T-cell (primary cell): ENCODE results near the gene FGF4. TPM values are rescaled to one million over a fixed set of nuclear protein-coding genes. Genes with fewer than 3 reads are reported as not detected.

ENCODE experiments used
- ATAC-seq, 4 experiments: fragments of 200-7000 bp in 3 of 4; fragments of 150-1000 bp in 1 of 4; cut with Tn5 transposase; replicated peaks in 1 of 4; 1 replicate in 3 of 4; 2 replicates in 1 of 4; pipeline ENCODE4 v1.10.0; 2021; ENCODE audit warnings: moderate library complexity in 3 of 4, mild to moderate bottlenecking in 2 of 4, moderate number of reproducible peaks in 1 of 4
- CTCF ChIA-PET, 2 donors: fragments of 300-600 bp; sonication (Branson Sonifier 250); formaldehyde crosslinking; loops; one replicate each; lab custom pipeline; 2022; ENCODE audit warnings: antibody characterized with exemption in 2 of 2; lab: Charles Lee
- POLR2A ChIA-PET, 2 donors: fragments of 300-600 bp; sonication (Branson Sonifier 250); formaldehyde crosslinking; loops; one replicate each; lab custom pipeline; 2022; ENCODE audit warnings: antibody characterized with exemption in 2 of 2; lab: Charles Lee
- DNase-seq, 35 experiments: peaks; one replicate each; pipeline versions ENCODE4 v3.0.0 to v3.0.0-alpha.2; 2013 to 2023
- H3K27ac ChIP-seq: one replicate; pipeline ENCODE4 v1.5.1; 2013; ENCODE audit warnings: low read length
- H3K27me3 ChIP-seq, 2 experiments: replicated peaks in 1 of 2; 1 replicate in 1 of 2; 2 replicates in 1 of 2; pipeline versions ENCODE4 v1.6.1 to v1.7.0; 2013; ENCODE audit warnings: low read length in 1 of 2, mixed read lengths in 1 of 2; ENCODE audit not compliant: control insufficient read depth in 2 of 2, insufficient read depth in 2 of 2; ENCODE audit errors: extremely low read depth in 1 of 2
- H3K36me3 ChIP-seq, 2 donors: 1 replicate in 1 of 2; 2 replicates in 1 of 2; pipeline versions ENCODE4 v1.6.1 to v1.7.0; 2013; ENCODE audit warnings: low read length in 1 of 2; ENCODE audit not compliant: control insufficient read depth in 2 of 2, insufficient read depth in 1 of 2; ENCODE audit errors: extremely low read depth in 1 of 2
- H3K4me1 ChIP-seq, 2 experiments: 1 replicate in 1 of 2; 2 replicates in 1 of 2; pipeline versions ENCODE4 v1.6.1 to v1.7.0; 2013; ENCODE audit warnings: low read length in 2 of 2, mixed read lengths in 1 of 2; ENCODE audit not compliant: insufficient read depth in 2 of 2, control insufficient read depth in 1 of 2; ENCODE audit errors: extremely low read depth in 1 of 2
- H3K4me3 ChIP-seq, 2 donors: 1 replicate in 1 of 2; 2 replicates in 1 of 2; pipeline versions ENCODE4 v1.5.1 to v1.7.0; 2013; ENCODE audit warnings: mild to moderate bottlenecking in 2 of 2, low read length in 1 of 2, moderate library complexity in 1 of 2; ENCODE audit not compliant: control insufficient read depth in 1 of 2; ENCODE audit errors: extremely low read depth in 1 of 2
- H3K9me3 ChIP-seq: 2 replicates; pipeline ENCODE4 v1.7.0; 2013
- H3K27ac Mint-ChIP-seq, 2 donors: one replicate each; pipeline ENCODE4 v1.8.0; 2020 to 2021; ENCODE audit warnings: mild to moderate bottlenecking in 2 of 2, mixed read lengths in 2 of 2
- H3K27me3 Mint-ChIP-seq, 2 donors: one replicate each; pipeline ENCODE4 v1.8.0; 2021 to 2022; ENCODE audit warnings: mixed read lengths in 2 of 2
- H3K36me3 Mint-ChIP-seq: one replicate; pipeline ENCODE4 v1.8.0; 2021; ENCODE audit warnings: mixed read lengths
- H3K4me1 Mint-ChIP-seq, 3 donors: one replicate each; pipeline ENCODE4 v1.8.0; 2020 to 2022; ENCODE audit warnings: mixed read lengths in 3 of 3, mild to moderate bottlenecking in 1 of 3
- H3K4me3 Mint-ChIP-seq, 3 donors: one replicate each; pipeline ENCODE4 v1.8.0; 2020 to 2022; ENCODE audit warnings: mild to moderate bottlenecking in 3 of 3, mixed read lengths in 3 of 3, moderate library complexity in 3 of 3
- H3K9me3 Mint-ChIP-seq, 3 donors: one replicate each; pipeline ENCODE4 v1.8.0; 2020 to 2022; ENCODE audit warnings: mixed read lengths in 3 of 3
- WGBS: methylation state at CpG from one replicate; pipeline ENCODE4 v1.1.5; 2013; ENCODE audit warnings: missing lambda C conversion rate; ENCODE audit not compliant: insufficient coverage; 5-methylcytosine and 5-hydroxymethylcytosine counted together
- total RNA-seq, 35 experiments: library from RNA in 6 of 35; stranded (reverse) in 6 of 35; fragments of 120-200 nt in 1 of 35; gene quantifications; one replicate each; pipeline versions ENCODE4 v1.2.1 to v1.2.4 and lab custom pipeline; 2013 to 2026

The FGF4 gene
- total RNA-seq, 5 donors from 2014 or later (not counting 1 experiment from before 2014, with no cell fraction given): not detected

DNA sequence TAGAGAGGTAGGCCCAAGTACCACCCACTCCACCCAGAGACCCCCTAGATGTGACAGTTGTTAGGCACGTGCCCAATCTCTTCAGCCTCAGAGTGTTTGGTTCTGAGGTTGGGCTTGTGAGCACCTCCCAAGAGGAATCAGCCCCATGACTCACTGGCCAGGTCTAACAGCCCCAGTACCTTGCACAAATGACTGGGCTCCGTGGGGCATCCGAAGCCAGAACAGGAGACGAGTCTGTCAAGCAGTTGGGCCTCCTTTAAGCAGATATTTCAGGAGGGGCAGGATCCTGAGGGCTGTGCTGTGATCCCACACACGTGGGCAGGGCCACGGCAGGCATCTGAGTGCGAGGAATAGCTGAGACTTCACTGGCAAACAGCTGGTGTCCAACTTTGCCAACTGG is 42.2 kb downstream of the FGF4 start:
- Mint-ChIP-seq H3K4me3 (no peak overlapping the region), H3K4me1 (no peaks in the 10 kb centered on the region), H3K36me3 (no peaks in the 10 kb centered on the region), H3K27me3 (peaks cover 18 to 29% of the 10 kb centered on the region in 2 donors), H3K27ac (no peak overlapping the region), H3K9me3 (peaks cover 0 to 12% (median 5%) of the 10 kb centered on the region in 3 donors)
- Histone ChIP-seq H3K4me1 (no peaks in the 10 kb centered on the region), H3K9me3 (no peaks in the 10 kb centered on the region), H3K27ac (no peak overlapping the region), H3K27me3 (peaks cover 0 to 54% of the 10 kb centered on the region in 2 experiments), H3K4me3 (no peak overlapping the region), H3K36me3 (no peaks in the 10 kb centered on the region)
- no peak for ATAC-seq
- WGBS: 74% methylated on average over 6 of the region's 7 CpGs
- ChIA-PET POLR2A (no interaction called here), CTCF (no interaction called here)
- DNase-seq: no peak

DNA sequence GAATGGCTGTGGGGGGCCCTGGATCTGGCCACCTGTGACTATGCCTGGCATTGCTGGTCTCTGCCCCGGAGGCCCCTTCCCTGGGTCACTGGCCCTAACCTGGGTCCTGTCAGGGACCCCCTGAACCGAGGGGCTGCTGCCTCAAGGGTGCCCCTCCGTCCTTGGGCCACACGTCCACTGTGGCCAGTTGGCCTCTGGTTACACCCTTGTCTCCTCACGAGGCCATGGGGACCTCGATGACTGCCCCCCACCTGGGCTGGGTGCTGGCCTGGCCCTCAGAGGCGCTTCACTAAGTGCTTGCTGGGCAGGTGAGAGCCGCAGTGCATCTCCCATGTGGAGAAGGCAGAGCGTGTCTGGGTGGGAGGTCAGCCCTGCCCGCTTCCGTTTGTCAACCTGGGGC is 44.0 kb downstream of the FGF4 start:
- H3K27ac Mint-ChIP-seq: no peak overlapping the region
- POLR2A ChIA-PET: no interaction called here
- no peaks in the 10 kb centered on the region for H3K4me1 Mint-ChIP-seq
- peaks cover under 1 to 70% of the 10 kb centered on the region in 2 experiments for H3K27me3 ChIP-seq
- H3K36me3 Mint-ChIP-seq: no peaks in the 10 kb centered on the region
- H3K36me3 ChIP-seq: no peaks in the 10 kb centered on the region
- ATAC-seq: no peak
- H3K27me3 Mint-ChIP-seq: peaks cover 23 to 45% of the 10 kb centered on the region in 2 donors
- WGBS: 73% methylated on average over 10 of the region's 11 CpGs
- peaks cover 0 to 8% (median 0%) of the 10 kb centered on the region in 3 donors for H3K9me3 Mint-ChIP-seq
- no peak for DNase-seq
- no peaks in the 10 kb centered on the region for H3K4me1 ChIP-seq
- CTCF ChIA-PET: no interaction called here
- H3K27ac ChIP-seq: no peak overlapping the region
- no peak overlapping the region for H3K4me3 Mint-ChIP-seq
- H3K4me3 ChIP-seq: no peak overlapping the region
- no peaks in the 10 kb centered on the region for H3K9me3 ChIP-seq

DNA sequence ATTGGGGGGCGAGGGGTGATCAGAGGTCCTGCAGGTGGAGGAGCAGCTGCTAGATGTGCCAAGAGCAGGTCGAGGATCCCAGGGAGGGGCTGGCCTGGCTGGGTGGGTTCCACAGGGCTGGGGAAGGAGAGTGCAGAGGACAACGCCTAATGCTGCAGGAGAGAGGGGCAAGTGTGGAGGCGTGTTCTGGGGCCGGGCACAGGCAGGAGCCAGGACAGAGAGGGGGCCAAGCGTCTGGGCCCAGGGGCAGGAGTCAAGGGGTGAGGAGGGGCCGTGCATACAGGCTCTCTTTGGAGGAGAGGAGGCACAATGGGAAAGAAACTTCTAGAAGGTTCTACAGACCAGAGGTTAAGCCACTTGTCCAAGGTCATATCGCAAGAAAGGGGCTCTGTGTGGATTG is 44.6 kb downstream of the FGF4 start:
- WGBS: 78% methylated on average over 8 of the region's 8 CpGs
- Histone ChIP-seq H3K27me3 (peaks cover 4 to 73% of the 10 kb centered on the region in 2 experiments), H3K4me1 (no peaks in the 10 kb centered on the region), H3K27ac (no peak overlapping the region), H3K4me3 (no peak overlapping the region), H3K36me3 (no peaks in the 10 kb centered on the region), H3K9me3 (no peaks in the 10 kb centered on the region)
- no peak for ATAC-seq
- ChIA-PET POLR2A (no interaction called here), CTCF (no interaction called here)
- Mint-ChIP-seq H3K27me3 (peaks cover 26 to 46% of the 10 kb centered on the region in 2 donors), H3K27ac (no peak overlapping the region), H3K4me1 (no peaks in the 10 kb centered on the region), H3K36me3 (no peaks in the 10 kb centered on the region), H3K4me3 (no peak overlapping the region), H3K9me3 (peaks cover 0 to 8% (median 0%) of the 10 kb centered on the region in 3 donors)
- DNase-seq: no peak

DNA sequence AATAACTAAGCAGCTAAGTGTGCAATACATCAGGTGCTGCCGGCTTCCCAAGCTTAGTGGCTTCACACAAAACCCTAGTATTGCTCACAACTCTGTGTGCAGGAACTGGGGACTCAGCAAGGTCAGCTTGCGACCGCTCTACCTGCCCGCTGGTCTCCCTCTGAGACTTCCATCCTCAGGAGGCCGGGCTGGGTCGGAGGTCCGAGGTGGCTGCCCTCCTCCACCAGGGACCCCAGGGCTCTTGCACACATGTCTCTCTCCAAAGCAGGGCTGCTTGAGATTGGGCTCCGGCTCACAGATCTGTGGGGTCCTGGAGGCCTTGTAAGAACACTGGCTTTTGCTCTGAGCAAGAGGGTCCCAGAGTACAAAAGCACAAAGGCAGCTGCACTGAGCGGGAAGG is 45.9 kb downstream of the FGF4 start:
- WGBS: 73% methylated on average over 9 of the region's 9 CpGs
- H3K27ac Mint-ChIP-seq: no peak overlapping the region
- H3K36me3 Mint-ChIP-seq: no peaks in the 10 kb centered on the region
- H3K4me1 Mint-ChIP-seq: no peaks in the 10 kb centered on the region
- Histone ChIP-seq H3K4me1 (no peaks in the 10 kb centered on the region), H3K9me3 (no peaks in the 10 kb centered on the region), H3K27ac (no peak overlapping the region), H3K4me3 (no peak overlapping the region), H3K27me3 (peaks cover 4 to 77% of the 10 kb centered on the region in 2 experiments), H3K36me3 (no peaks in the 10 kb centered on the region)
- DNase-seq (no peak), ATAC-seq (no peak)
- H3K27me3 Mint-ChIP-seq: peaks cover 33 to 56% of the 10 kb centered on the region in 2 donors
- H3K9me3 Mint-ChIP-seq: peaks cover 0 to 3% (median 0%) of the 10 kb centered on the region in 3 donors
- POLR2A ChIA-PET: no interaction called here
- CTCF ChIA-PET: no interaction called here
- no peak overlapping the region for H3K4me3 Mint-ChIP-seq

DNA sequence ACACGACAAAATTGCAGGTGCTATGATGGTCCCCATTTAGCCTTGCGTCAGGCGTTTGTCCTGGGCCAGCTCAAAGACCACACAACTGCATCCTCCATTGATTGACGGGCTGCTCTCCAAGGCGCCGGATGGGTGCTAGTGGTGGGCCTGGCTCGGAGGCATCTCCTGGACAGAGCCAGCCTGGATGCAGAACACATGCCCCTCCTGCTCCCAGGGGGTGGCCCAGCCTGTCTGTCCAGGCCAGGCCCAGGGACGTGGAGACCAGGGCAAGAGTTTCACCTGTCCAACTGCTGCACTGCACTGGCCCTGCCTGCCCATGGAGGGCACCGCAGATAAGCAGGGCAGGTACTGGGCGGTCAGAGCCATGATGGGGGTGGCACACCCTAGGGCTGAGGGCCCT is 47.9 kb downstream of the FGF4 start:
- H3K4me3 ChIP-seq: no peak overlapping the region
- H3K27ac Mint-ChIP-seq: no peak overlapping the region
- no peaks in the 10 kb centered on the region for H3K4me1 ChIP-seq
- POLR2A ChIA-PET: no interaction called here
- no peak overlapping the region for H3K27ac ChIP-seq
- H3K36me3 Mint-ChIP-seq: no peaks in the 10 kb centered on the region
- no peak for ATAC-seq
- H3K9me3 ChIP-seq: no peaks in the 10 kb centered on the region
- CTCF ChIA-PET: no interaction called here
- H3K36me3 ChIP-seq: no peaks in the 10 kb centered on the region
- peaks cover 4 to 74% of the 10 kb centered on the region in 2 experiments for H3K27me3 ChIP-seq
- WGBS: 74% methylated on average over 5 of the region's 10 CpGs
- DNase-seq: no peak
- H3K27me3 Mint-ChIP-seq: peaks cover 45 to 68% of the 10 kb centered on the region in 2 donors
- no peaks in the 10 kb centered on the region for H3K4me1 Mint-ChIP-seq
- no peak overlapping the region for H3K4me3 Mint-ChIP-seq
- no peaks in the 10 kb centered on the region for H3K9me3 Mint-ChIP-seq

DNA sequence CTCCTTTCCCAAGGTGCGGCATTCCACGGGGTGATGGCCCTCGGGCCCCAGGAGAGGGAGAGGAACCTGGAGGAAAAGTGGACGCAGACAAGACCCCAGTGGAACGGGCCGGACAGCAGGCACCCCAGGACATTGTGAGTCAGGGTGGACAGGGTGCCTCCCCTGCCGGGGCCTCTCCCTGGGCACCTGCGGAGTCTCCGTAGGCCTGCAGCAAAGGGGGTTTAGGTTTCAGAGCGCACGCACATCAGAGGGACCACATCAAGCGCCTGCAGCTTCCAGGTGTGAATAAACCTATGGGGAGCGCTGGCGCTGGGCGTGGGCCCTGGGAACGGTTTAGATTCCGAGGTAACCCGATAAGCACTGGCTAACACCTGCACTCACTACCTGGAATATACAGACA is 48.7 kb downstream of the FGF4 start:
- no peak overlapping the region for H3K4me3 Mint-ChIP-seq
- H3K36me3 ChIP-seq: no peaks in the 10 kb centered on the region
- CTCF ChIA-PET: no interaction called here
- H3K9me3 ChIP-seq: no peaks in the 10 kb centered on the region
- POLR2A ChIA-PET: no interaction called here
- H3K27me3 ChIP-seq: peaks cover 4 to 75% of the 10 kb centered on the region in 2 experiments
- ATAC-seq: no peak
- peaks cover 0 to 2% of the 10 kb centered on the region in 2 experiments for H3K4me1 ChIP-seq
- H3K9me3 Mint-ChIP-seq: no peaks in the 10 kb centered on the region
- H3K27ac ChIP-seq: no peak overlapping the region
- no peaks in the 10 kb centered on the region for H3K4me1 Mint-ChIP-seq
- WGBS: 42% methylated on average over 7 of the region's 18 CpGs
- H3K27me3 Mint-ChIP-seq: peaks cover 48 to 67% of the 10 kb centered on the region in 2 donors
- H3K36me3 Mint-ChIP-seq: no peaks in the 10 kb centered on the region
- no peak overlapping the region for H3K27ac Mint-ChIP-seq
- DNase-seq: no peak
- no peak overlapping the region for H3K4me3 ChIP-seq

DNA sequence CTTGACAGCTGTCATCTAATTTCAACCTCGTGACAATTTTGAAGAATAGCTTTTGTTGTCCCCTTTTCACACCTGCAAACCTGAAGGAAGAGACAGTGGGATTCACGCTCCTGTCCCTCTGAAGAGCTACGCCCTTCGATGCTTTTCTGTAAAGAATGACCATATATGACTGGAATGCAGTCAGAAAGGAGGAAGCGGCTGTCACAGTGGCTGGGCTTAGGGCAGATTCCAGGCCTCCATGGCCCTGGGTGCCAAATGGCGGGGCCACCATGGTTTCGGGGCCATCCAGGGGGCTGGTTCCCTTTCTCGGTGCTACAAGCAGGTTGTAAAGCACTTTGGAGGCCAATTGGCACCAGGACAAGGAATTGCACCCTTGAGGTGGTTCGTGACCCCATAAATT is 49.1 kb downstream of the FGF4 start:
- Mint-ChIP-seq H3K27ac (no peak overlapping the region), H3K4me1 (no peaks in the 10 kb centered on the region), H3K36me3 (no peaks in the 10 kb centered on the region), H3K27me3 (peaks cover 48 to 66% of the 10 kb centered on the region in 2 donors), H3K9me3 (no peaks in the 10 kb centered on the region), H3K4me3 (no peak overlapping the region)
- ATAC-seq (no peak), DNase-seq (no peak)
- 36% methylated on average over 8 of the region's 9 CpGs for WGBS
- peaks cover 4 to 75% of the 10 kb centered on the region in 2 experiments for H3K27me3 ChIP-seq
- no peak overlapping the region for H3K27ac ChIP-seq
- ChIA-PET POLR2A (no interaction called here), CTCF (no interaction called here)
- H3K4me1 ChIP-seq: peaks cover 0 to 5% of the 10 kb centered on the region in 2 experiments
- no peak overlapping the region for H3K4me3 ChIP-seq
- H3K9me3 ChIP-seq: no peaks in the 10 kb centered on the region
- no peaks in the 10 kb centered on the region for H3K36me3 ChIP-seq
